Pons (tissue), 1 donor: ENCODE data around the gene ZMYND19.
"Not testable (repeated sequence)": the region's sequence is repeated elsewhere in the genome, so short reads cannot be mapped to it uniquely, and the experiment has no call there.

Source experiments
- DNase-seq: peaks from one replicate; pipeline ENCODE4 v3.0.0-alpha.2; 2016; ENCODE audit warnings: low spot score

ZMYND19 gene

GRCh38 chr9:137556069-137556838 is 34.1 kb downstream of the ZMYND19 start:
- no peak for DNase-seq

GRCh38 chr9:137555179-137555578 is 35.1 kb downstream of the ZMYND19 start:
- no peak for DNase-seq

DNA sequence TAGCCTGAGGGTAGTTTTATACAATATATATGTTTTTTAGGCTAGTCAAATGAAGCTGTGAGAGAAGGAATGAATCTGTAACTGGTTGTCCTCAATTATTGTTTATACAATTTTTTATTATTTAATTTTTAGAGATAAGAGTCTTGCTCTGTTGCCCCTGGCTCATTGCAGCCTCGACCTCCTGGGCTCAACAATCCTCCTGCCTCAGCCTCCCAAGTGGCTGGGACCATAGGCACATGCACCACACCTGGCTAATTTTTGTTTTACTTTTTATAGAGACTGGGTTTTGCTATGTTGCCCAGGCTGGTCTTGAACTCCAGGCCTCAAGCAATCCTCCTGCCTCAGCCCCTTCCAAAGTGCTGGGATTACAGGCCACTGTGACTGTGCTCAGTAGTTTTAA is 36.0 kb downstream of the ZMYND19 start:
- no peak for DNase-seq

GRCh38 chr9:137553654-137554053 is 36.7 kb downstream of the ZMYND19 start:
- not testable (repeated sequence) for DNase-seq

DNA sequence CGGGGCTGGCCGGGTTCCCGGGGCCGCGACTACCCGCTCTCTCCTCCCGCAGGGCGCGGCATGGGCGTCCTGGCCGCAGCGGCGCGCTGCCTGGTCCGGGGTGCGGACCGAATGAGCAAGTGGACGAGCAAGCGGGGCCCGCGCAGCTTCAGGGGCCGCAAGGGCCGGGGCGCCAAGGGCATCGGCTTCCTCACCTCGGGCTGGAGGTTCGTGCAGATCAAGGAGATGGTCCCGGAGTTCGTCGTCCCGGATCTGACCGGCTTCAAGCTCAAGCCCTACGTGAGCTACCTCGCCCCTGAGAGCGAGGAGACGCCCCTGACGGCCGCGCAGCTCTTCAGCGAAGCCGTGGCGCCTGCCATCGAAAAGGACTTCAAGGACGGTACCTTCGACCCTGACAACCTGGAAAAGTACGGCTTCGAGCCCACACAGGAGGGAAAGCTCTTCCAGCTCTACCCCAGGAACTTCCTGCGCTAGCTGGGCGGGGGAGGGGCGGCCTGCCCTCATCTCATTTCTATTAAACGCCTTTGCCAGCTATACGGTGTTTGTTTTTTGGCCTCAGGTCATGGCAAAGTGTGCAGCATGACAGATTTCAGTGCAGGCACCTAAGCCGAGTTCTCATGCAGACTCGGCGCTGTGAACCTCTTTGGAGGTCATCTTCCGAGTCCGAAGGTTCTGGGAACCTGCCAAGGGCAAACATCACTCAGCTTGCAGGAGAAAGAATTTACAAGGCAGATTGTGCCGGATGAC is 38.1 kb downstream of the ZMYND19 start:
- DNase-seq = no peak

- peak; percentile 84 for DNase-seq
Observed at GRCh38 chr9:137551264-137552021, 38.9 kb downstream of the ZMYND19 start, which contains the start of gene MRPL41. Gene MRPL41, plus strand, starts transcription at chr9:137551879. Its CDS starts 203 bp downstream, at chr9:137552082.

- DNase-seq = not testable (repeated sequence)
Observed at GRCh38 chr9:137550958-137551263, 39.4 kb downstream of the ZMYND19 start.

GRCh38 chr9:137550231-137550621 is 40.1 kb downstream of the ZMYND19 start, which contains the start of gene PNPLA7:
Gene PNPLA7, minus strand, starts transcription at chr9:137550402. Its CDS starts 205 bp downstream, at chr9:137550197.
- peak; percentile 89 for DNase-seq

GRCh38 chr9:137547687-137548543 is 42.4 kb downstream of the ZMYND19 start:
- no peak for DNase-seq

DNA sequence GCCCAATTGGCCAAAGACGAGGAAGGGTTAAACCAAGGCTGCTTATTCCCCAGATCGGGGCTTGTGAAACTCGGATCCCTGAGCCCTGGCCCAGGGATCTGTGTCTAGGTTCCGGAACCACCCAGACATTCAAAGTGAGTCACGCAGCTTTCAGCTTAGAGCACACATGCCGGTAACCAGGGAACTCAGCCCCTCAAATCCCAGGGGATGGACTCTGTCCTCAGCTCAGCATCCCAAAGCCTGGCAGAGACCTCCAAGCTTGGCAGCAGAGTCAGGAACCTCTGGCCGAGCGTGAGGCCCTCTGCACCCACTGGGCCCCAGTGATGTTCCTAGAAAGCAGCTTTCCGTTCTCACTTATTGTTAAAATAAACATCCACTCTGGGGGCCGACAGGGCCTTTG is 45.2 kb downstream of the ZMYND19 start:
- DNase-seq = no peak

DNA sequence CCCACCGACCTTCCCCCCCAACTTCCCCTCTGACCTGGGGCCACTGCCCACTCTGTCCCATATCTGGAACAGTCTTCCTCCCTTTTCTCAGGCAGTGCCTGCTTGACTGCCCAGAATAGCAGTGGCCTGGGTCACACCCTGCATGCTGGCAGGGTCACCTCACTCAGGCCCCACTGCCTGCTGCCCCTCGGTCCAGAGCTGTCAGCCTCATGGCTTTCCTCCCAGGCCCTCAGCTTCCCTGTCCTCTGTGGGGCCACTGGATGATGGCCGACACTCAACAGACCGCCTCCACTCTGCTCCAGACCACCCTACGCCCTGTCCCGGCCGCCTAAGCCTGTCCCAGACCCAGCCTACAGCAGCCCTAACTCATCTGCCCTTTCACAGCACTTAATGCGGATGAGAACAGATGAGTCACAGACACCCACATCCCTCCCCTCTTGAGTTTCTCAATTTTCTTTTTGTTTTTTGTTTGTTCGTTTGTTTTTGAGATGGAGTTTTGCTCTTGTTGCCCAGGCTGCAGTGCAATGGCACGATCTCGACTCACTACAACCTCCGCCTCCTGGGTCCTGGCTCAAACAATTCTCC is 46.0 kb downstream of the ZMYND19 start:
- DNase-seq = no peak

DNA sequence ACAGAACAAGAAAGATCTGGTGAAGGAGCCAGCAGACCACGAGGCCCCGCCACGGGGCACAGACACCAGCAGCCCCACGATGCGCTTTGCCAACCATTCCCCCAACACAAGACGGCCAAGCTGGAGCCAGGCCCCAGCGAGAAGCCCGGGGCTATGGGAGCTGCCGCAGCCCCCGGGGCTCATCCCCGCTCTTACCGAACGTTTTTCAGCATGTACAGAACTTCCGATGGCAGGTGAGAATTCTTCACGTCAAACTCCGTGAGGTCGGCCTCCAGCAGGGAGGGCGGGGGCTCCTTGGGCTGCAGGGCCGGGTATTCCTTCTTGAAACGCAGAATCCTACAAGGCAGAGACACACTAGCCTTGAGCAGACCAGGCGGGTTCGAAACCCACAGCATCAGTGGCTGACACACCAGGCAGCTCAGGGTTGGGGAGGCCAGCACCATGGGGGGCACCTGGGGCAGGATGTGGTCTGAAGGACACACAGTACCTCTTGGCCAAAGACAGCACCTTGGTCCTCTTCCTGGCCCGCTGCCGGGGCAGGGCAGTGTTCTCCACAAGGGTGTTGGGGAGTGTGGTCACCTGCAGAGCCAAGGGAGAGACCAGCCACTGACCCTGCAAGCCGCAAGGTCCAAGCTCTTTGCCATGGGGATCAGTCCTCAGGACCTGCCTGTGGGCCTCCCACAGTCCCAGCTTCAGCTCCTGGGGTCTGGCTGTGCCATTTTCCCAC is 46.9 kb downstream of the ZMYND19 start:
- DNase-seq = no peak

- no peak for DNase-seq
Observed at GRCh38 chr9:137542486-137542885, 47.8 kb downstream of the ZMYND19 start.

DNA sequence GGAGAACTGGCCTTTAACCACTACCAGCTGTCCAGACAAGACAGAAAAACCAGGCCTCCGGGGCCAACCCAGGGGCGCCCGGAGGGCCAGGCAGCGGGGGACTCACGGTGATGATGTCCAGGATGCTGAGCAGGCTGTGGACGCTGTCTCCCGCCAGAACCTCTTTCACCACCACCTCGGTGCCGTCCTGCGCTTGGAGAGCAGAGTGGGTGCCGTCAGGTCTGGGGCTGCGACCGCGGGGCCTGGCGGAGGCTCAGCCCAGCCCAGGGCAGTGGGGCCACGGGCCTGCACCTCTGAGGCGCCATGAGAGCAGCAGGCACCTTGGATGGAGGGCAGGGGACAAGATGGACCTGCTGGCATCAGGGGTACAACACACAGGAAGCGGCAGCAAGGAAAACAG is 49.8 kb downstream of the ZMYND19 start:
- DNase-seq = no peak

GRCh38 chr9:137538058-137538457 is 52.3 kb downstream of the ZMYND19 start:
- DNase-seq = no peak

DNA sequence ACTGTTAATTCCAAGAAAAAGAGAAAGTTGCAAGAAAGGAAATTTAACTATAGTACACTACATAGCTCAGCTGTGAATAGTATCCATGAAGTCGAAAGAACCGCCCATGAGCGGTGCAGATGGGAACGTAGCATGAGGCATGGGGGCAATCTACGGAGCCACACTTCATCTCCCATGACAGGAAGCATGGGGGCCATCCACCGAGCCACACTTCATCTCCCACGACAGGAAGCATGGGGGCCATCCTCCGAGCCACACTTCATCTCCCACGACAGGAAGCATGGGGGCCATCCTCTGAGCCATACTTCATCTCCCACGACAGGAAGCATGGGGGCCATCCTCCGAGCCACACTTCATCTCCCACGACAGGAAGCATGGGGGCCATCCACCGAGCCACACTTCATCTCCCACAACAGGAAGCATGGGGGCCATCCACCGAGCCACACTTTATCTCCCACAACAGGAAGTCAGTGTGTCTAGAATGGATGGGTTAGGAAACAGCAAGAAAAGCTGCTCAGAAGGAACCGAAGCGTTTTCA is 53.6 kb downstream of the ZMYND19 start:
- not testable (repeated sequence) for DNase-seq

GRCh38 chr9:137535120-137535428 is 55.2 kb downstream of the ZMYND19 start:
- no peak for DNase-seq

DNA sequence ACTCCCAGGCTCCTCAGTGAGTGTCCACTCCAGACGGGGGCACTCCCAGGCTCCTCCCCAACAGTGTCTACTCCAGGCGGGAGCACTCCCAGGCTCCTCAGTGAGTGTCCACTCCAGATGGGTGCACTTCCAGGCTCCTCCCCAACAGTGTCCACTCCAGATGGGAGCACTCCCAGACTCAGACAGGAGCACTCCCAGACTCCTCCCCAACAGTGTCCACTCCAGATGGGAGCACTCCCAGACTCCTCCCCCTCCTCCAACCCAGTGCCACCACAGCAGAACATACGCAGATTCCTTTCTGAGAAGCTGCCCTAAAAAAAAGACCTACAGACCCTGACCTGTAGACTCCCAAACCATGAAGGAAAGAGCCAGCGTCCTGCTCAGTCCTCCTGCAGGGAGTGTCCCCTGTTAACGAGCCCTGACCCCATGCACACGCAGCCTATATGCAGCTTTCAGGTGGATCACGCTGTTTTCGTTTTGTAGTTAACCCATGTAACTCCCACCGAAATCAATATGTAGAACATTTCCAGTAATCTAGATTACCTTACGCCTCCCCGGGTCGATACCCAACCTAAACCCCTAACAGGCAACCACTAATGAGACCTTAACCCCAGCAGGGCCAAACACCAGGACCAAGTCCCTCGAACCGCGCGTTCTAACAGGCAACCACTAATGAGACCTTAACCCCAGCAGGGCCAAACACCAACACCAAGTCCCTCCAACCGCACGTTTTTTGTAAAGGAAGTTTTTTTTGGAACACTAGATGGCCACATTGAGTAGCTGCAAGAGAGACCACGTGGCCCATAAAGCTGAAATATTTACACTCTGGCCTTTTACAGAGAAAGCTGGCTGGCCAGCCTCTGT is 55.8 kb downstream of the ZMYND19 start:
- DNase-seq = peak; percentile 40

- not testable (repeated sequence) for DNase-seq
Observed at GRCh38 chr9:137532891-137533468, 57.3 kb downstream of the ZMYND19 start.
